NT2/D1 (cell line): Measurements from ENCODE around the gene BMPR1B.

Experiments used
- SUZ12 ChIP-seq: IDR thresholded peaks from 2 replicates; pipeline ENCODE4 v1.6.1; 2011; ENCODE audit not compliant: insufficient read length, insufficient read depth; ENCODE audit errors: extremely low read depth
- YY1 ChIP-seq: IDR thresholded peaks from 2 replicates; pipeline ENCODE4 v1.6.1; 2011; ENCODE audit not compliant: insufficient read length, insufficient read depth
- ZNF274 ChIP-seq: IDR thresholded peaks from 2 replicates; pipeline ENCODE4 v1.6.1; 2011; ENCODE audit warnings: mild to moderate bottlenecking, low read depth, low read length

- TF ChIP-seq ZNF274 (no peak), YY1 (no peak), SUZ12 (no peak)
These were observed 134.3 kb downstream of the BMPR1B start for GRCh38 chr4:94892051-94892450.
